Panc1 (cell line): Measurements from ENCODE around the gene SLC22A7. TPM values are rescaled to one million over a fixed set of nuclear protein-coding genes. Genes with fewer than 3 reads are reported as not detected.

Experiments
- ATAC-seq: fragments of 200-7000 bp; cut with Tn5 transposase; 2 replicates; pipeline ENCODE4 v1.9.1; 2020; ENCODE audit warnings: mild to moderate bottlenecking, moderate library complexity
- BruUV-seq: library from RNA; stranded (reverse); fragments of 400-500 nt; replicated peaks from 2 replicates; lab custom pipeline; 2021; lab: Mats Ljungman, UMichigan
- CTCF ChIA-PET: fragments of 300-600 bp; sonication (Branson Sonifier 250); formaldehyde crosslinking; loops from one replicate; lab custom pipeline; 2022; ENCODE audit warnings: antibody characterized with exemption; lab: Charles Lee
- POLR2A ChIA-PET: fragments of 300-600 bp; sonication (Branson Sonifier 250); formaldehyde crosslinking; loops from one replicate; lab custom pipeline; 2022; ENCODE audit warnings: antibody characterized with exemption; lab: Charles Lee
- DNase-seq: peaks from one replicate; pipeline ENCODE4 v3.0.0-alpha.2; 2010; ENCODE audit warnings: low read depth, low spot score
- H3K27ac ChIP-seq: 2 replicates; pipeline ENCODE4 v1.5.1; 2011; ENCODE audit warnings: mild to moderate bottlenecking, low read length, inconsistent platforms
- H3K27me3 ChIP-seq: fragments of 200-500 bp; sonication (Bioruptor generic); 2 replicates; pipeline ENCODE4 v1.6.0; 2014; ENCODE audit warnings: low read length, inconsistent platforms; ENCODE audit not compliant: control insufficient read depth, insufficient read depth
- H3K36me3 ChIP-seq: fragments of 200-500 bp; sonication (Bioruptor generic); 2 replicates; pipeline ENCODE4 v1.5.1; 2014; ENCODE audit warnings: inconsistent platforms, mild to moderate bottlenecking, low read length, moderate library complexity; ENCODE audit not compliant: control insufficient read depth, insufficient read depth
- H3K4me1 ChIP-seq: 2 replicates; pipeline ENCODE4 v1.5.1; 2011; ENCODE audit warnings: inconsistent platforms, mild to moderate bottlenecking, low read length, moderate library complexity; ENCODE audit not compliant: control insufficient read depth, insufficient read depth
- H3K4me3 ChIP-seq, 2 experiments: 2 replicates each; pipeline ENCODE4 v1.5.1; 2011 to 2012; ENCODE audit warnings: low read depth in 2 of 2, low read length in 2 of 2, mild to moderate bottlenecking in 2 of 2, inconsistent platforms in 1 of 2, moderate library complexity in 1 of 2
- H3K9me3 ChIP-seq: fragments of 200-500 bp; sonication (Bioruptor generic); 2 replicates; pipeline ENCODE4 v1.5.1; 2014; ENCODE audit warnings: low read depth, mild to moderate bottlenecking, inconsistent platforms, low read length, moderate library complexity; ENCODE audit not compliant: control insufficient read depth, insufficient read depth
- POLR2AphosphoS5 ChIP-seq: IDR thresholded peaks from 2 replicates; pipeline ENCODE4 v1.6.1; 2012; ENCODE audit warnings: mild to moderate bottlenecking, low read depth, low read length, moderate library complexity
- SIN3A ChIP-seq: IDR thresholded peaks from 2 replicates; pipeline ENCODE4 v1.6.1; 2012; ENCODE audit warnings: low read depth, mild to moderate bottlenecking, low read length, moderate library complexity, borderline replicate concordance; ENCODE audit not compliant: insufficient read depth
- TCF7L2 ChIP-seq: IDR thresholded peaks from 2 replicates; pipeline ENCODE4 v1.6.1; 2011; ENCODE audit warnings: mild to moderate bottlenecking, low read depth, low read length, inconsistent platforms
- in situ Hi-C: cut with HindIII; loops from 2 replicates; pipeline ENCODE4 v1.10.0; 2016; ENCODE audit warnings: low sequenced_read_pairs, low pct_unique_long_range_greater_than_20kb
- intact Hi-C: fragments of 100-400 bp; cut with micrococcal nuclease; formaldehyde crosslinking; loops from one replicate; pipeline ENCODE4 v1.10.0; 2022; ENCODE audit not compliant: unreplicated experiment
- total RNA-seq: library from RNA; stranded (reverse); gene quantifications from one replicate; pipeline ENCODE4 v1.2.1, GENCODE V29; 2021; ENCODE audit not compliant: unreplicated experiment
- TF ChIP-seq, protein P1 (sequence below), 2 experiments: IDR thresholded peaks; 2 replicates each; pipeline ENCODE4 v1.6.1; 2011 to 2012; ENCODE audit warnings: low read depth in 2 of 2, control low read depth in 1 of 2, low read length in 1 of 2, mild to moderate bottlenecking in 1 of 2, moderate library complexity in 1 of 2; ENCODE audit not compliant: insufficient read depth in 1 of 2
- TF ChIP-seq, protein P2 (sequence below): fragments of 450-650 bp; IDR thresholded peaks from 2 replicates; pipeline ENCODE4 v1.5.1; 2017; ENCODE audit warnings: mild to moderate bottlenecking

Gene SLC22A7
- total RNA-seq, 1 experiment from 2014 or later: not detected

DNA sequence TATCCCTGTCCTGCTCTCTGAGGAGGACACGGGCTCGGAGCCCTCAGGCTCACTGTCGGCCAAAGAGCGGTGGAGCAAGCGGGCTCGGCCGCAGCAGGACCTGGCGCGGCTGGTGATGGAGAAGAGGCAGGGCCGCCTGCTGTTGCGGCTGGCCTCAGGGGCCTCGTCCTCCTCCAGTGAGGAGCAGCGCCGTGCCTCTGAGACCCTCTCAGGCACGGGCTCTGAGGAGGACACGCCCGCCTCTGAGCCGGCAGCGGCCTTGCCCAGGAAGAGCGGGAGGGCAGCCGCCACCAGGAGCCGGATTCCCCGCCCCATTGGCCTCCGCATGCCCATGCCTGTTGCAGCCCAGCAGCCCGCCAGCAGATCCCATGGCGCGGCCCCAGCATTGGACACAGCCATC is 14.2 kb upstream of the SLC22A7 start:
- TF ChIP-seq POLR2AphosphoS5: no peak
- no TSS peak for BruUV-seq
- ChIA-PET POLR2A (no interaction called here), CTCF (no interaction called here)
- Histone ChIP-seq H3K36me3 (no peaks in the 10 kb centered on the region), H3K27ac (no peak overlapping the region), H3K4me3 (peak overlapping the region in 1 of 2 experiments; percentile 23; a peak in 2 of 4 replicates), H3K27me3 (no peaks in the 10 kb centered on the region; the same call in 1 of the 2 replicates), H3K4me1 (no peaks in the 10 kb centered on the region; the same call in 1 of the 2 replicates), H3K9me3 (no peaks in the 10 kb centered on the region)
- intact Hi-C loops: no loop called here
- DNase-seq (no peak), ATAC-seq (peak; percentile 70)
- in situ Hi-C loops: no loop called here

DNA sequence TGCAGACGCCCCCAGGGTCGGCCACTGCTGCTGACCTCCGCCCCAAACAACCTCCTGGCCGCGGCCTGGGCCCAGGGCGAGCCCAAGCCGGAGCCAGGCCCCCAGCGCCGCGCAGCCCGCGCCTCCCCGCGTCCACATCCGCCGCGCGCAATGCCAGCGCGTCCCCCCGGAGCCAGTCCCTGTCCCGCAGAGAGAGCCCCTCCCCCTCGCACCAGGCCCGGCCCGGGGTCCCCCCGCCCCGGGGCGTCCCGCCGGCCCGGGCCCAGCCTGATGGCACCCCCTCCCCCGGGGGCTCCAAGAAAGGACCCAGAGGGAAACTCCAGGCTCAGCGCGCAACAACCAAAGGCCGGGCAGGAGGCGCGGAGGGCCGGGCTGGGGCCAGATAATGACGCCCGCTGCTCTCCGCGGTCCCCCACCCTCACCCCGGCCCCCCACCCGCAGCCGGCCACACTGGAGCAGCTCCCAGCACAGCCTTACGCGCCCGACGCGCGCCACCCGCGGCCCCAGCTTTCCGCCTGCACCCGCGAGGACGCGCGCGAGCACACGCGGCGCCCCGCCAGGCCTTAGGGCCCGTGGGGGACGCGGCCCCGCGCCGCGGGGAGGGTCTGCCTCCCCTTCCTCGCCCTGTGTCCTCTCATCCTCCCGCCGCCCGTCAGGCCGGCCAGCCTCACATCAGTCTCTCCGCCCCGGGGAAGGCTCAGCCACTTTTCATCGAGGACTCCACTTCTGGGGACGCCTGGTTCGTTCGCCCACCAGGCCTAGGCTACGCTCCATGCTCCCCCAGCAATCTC is 12.9 kb upstream of the SLC22A7 start:
- TF ChIP-seq POLR2AphosphoS5: no peak
- TF ChIP-seq TCF7L2: no peak
- TF ChIP-seq, protein P1, sequence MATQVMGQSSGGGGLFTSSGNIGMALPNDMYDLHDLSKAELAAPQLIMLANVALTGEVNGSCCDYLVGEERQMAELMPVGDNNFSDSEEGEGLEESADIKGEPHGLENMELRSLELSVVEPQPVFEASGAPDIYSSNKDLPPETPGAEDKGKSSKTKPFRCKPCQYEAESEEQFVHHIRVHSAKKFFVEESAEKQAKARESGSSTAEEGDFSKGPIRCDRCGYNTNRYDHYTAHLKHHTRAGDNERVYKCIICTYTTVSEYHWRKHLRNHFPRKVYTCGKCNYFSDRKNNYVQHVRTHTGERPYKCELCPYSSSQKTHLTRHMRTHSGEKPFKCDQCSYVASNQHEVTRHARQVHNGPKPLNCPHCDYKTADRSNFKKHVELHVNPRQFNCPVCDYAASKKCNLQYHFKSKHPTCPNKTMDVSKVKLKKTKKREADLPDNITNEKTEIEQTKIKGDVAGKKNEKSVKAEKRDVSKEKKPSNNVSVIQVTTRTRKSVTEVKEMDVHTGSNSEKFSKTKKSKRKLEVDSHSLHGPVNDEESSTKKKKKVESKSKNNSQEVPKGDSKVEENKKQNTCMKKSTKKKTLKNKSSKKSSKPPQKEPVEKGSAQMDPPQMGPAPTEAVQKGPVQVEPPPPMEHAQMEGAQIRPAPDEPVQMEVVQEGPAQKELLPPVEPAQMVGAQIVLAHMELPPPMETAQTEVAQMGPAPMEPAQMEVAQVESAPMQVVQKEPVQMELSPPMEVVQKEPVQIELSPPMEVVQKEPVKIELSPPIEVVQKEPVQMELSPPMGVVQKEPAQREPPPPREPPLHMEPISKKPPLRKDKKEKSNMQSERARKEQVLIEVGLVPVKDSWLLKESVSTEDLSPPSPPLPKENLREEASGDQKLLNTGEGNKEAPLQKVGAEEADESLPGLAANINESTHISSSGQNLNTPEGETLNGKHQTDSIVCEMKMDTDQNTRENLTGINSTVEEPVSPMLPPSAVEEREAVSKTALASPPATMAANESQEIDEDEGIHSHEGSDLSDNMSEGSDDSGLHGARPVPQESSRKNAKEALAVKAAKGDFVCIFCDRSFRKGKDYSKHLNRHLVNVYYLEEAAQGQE (IDR thresholded peaks at IDR 0.05; ENCODE audit: insufficient read depth in 1 of 2, low read depth in 2 of 2, low read length in 1 of 2): no peak
- TF ChIP-seq, protein P2, sequence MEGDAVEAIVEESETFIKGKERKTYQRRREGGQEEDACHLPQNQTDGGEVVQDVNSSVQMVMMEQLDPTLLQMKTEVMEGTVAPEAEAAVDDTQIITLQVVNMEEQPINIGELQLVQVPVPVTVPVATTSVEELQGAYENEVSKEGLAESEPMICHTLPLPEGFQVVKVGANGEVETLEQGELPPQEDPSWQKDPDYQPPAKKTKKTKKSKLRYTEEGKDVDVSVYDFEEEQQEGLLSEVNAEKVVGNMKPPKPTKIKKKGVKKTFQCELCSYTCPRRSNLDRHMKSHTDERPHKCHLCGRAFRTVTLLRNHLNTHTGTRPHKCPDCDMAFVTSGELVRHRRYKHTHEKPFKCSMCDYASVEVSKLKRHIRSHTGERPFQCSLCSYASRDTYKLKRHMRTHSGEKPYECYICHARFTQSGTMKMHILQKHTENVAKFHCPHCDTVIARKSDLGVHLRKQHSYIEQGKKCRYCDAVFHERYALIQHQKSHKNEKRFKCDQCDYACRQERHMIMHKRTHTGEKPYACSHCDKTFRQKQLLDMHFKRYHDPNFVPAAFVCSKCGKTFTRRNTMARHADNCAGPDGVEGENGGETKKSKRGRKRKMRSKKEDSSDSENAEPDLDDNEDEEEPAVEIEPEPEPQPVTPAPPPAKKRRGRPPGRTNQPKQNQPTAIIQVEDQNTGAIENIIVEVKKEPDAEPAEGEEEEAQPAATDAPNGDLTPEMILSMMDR: no peak
- TF ChIP-seq SIN3A: no peak
- Histone ChIP-seq H3K4me1 (no peaks in the 10 kb centered on the region; the same call in 1 of the 2 replicates), H3K27ac (no peak overlapping the region), H3K27me3 (no peaks in the 10 kb centered on the region; the same call in 1 of the 2 replicates), H3K36me3 (no peaks in the 10 kb centered on the region), H3K4me3 (peak overlapping the region; percentile 13 to 26), H3K9me3 (no peaks in the 10 kb centered on the region)
- DNase-seq: no peak
- no peak for ATAC-seq
- no TSS peak for BruUV-seq
- POLR2A ChIA-PET: no interaction called here
- CTCF ChIA-PET: no interaction called here
- intact Hi-C loops: no loop called here
- in situ Hi-C loops: no loop called here

DNA sequence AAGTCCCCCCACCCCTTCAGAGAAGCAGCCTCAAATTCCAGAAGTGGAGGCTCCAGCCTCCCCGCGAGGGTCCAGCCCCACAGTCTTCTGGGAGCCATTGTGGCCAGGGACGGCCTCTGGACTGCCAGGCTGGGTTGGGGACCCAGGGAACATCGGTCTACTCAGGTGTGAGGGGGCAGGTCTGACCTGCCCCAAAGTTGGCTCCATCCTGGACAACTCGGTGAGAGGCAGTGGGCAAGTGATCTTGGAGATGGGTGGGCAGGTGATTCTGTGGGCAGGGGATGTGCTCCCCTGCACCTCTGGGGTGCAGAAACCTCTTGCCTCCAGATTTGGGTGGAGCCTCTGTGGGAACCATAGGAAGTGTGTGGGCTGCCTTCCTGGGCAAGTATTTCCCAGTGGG is 12.2 kb upstream of the SLC22A7 start:
- no peak overlapping the region for H3K4me3 ChIP-seq
- POLR2A ChIA-PET: no interaction called here
- no peaks in the 10 kb centered on the region for H3K36me3 ChIP-seq
- DNase-seq: no peak
- no peak for ATAC-seq
- TF ChIP-seq SIN3A (no peak), TCF7L2 (no peak), POLR2AphosphoS5 (no peak)
- TF ChIP-seq, protein P1 (IDR thresholded peaks at IDR 0.05; ENCODE audit: insufficient read depth in 1 of 2, low read depth in 2 of 2, low read length in 1 of 2): no peak
- TF ChIP-seq, protein P2: no peak
- CTCF ChIA-PET: no interaction called here
- H3K27ac ChIP-seq: no peak overlapping the region
- H3K9me3 ChIP-seq: no peaks in the 10 kb centered on the region
- no TSS peak for BruUV-seq
- no peaks in the 10 kb centered on the region; the same call in 1 of the 2 replicates for H3K4me1 ChIP-seq
- intact Hi-C loops: no loop called here
- no peaks in the 10 kb centered on the region; the same call in 1 of the 2 replicates for H3K27me3 ChIP-seq
- in situ Hi-C loops: no loop called here
